ENCODE data around the gene TMEM229B.

Gene TMEM229B

DNA sequence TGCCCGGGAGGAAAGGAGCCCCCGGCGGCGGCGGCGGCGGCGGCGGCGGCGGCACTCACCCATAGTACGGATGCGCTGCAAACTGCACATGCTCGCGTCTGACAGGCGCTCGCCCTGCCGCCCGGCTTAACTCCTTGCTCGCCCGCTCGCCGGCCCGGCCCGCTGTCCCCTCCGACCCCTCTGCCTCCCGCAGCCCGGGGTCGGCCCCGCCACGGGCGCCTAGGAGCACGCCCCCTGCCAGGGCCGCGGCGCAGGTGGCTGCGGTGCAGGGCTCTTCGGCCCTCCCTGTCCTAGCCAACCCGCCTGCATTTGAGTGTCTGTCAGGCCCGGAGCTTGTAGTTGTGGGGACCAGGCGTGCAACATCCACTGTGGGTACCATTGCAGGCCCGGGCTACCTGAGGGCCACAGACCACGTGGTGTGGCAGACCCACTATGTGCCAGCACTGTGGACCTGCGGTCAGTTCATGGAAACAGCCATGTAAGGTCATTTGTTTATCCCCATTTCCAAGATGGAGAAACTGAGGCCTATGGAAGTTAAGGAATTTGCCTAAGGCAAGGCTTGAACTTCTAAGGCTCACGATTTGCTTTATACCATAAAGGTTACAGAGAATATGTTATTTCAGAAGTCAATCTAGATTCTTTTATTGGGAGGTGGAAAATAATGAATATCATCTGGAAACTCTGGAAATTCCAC is 27.0 kb upstream of the TMEM229B start:
- DNase-seq: peak in 24 of 58 donors; percentile 17 to 68 (median 42)

GRCh38 chr14:67514650-67515385 is 26.3 kb upstream of the TMEM229B start:
- peak in 24 of 58 donors; percentile 15 to 68 (median 52) for DNase-seq

- DNase-seq: no peak
These were observed 25.7 kb upstream of the TMEM229B start for GRCh38 chr14:67514203-67514607.

DNA sequence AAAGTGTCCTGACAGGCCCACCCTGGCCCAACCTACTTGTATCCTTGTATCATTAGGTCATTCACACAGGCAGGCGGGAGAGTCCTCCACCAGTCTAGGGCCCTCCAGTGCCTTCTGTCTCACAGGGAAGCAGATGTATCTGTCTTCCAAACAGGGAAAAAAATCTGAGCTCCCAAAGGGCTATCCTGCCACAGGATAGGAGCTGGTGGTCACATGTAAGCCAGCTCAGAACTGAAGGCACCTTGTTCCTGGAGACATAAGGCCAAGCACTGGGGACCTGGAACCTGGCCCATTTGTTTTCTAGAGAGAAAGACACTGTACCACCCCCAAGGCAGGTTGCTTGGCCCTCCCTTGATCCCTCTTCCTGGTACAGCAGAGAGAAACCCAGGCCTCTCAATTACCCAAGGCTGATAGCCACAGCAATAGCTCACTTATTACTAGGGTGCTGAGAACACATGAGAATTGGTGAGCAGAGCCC is 25.1 kb upstream of the TMEM229B start:
- DNase-seq: peak in 2 of 58 donors; percentile 4 to 23

- DNase-seq: no peak
These were observed 24.2 kb upstream of the TMEM229B start for GRCh38 chr14:67512463-67513310.

GRCh38 chr14:67510836-67511235 is 22.3 kb upstream of the TMEM229B start:
- peak in 4 of 58 donors; percentile 6 to 48 (median 26) for DNase-seq

DNA sequence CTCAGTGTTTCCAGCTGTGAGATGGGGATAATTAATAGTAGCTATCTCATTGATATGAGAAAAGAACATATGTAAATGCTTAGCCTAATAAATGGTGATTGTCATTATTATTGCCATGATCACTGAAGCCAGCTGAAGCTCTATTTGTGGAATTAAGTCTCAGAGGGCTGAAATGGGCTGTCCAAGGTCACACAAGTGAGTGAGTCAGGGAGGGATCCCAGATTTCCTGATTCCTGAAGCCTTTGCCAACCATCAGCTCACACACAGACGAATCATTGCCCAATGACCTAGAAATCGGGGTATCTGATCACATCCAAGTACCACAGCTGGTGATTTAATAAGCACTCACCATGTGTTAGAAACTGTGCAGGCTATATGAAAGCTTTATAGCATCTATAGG is 21.6 kb upstream of the TMEM229B start:
- DNase-seq: no peak

GRCh38 chr14:67508956-67509355 is 20.4 kb upstream of the TMEM229B start:
- no peak for DNase-seq

- no peak for DNase-seq
These were observed 16.7 kb upstream of the TMEM229B start for GRCh38 chr14:67505254-67505653.

GRCh38 chr14:67503331-67503730 is 14.8 kb upstream of the TMEM229B start:
- no peak for DNase-seq

DNA sequence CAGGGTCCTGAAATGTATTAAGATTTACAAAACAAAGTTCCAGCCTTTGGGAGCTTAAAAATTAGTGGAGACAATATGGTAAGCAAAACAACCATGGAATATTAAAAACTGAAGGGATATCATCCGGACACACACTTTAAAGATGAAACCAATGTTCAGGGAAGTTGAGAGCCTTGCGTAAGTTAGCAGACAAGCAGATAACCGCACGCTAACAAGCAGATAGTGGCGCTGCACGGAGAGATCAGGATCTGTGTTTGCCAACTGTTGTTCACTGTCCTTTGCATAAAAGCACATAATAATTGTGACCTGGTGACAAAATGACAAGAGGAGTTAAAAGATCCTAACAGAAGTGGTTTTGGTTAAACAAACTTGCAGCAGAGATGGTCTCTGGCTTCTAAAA is 14.3 kb upstream of the TMEM229B start:
- DNase-seq: no peak

DNA sequence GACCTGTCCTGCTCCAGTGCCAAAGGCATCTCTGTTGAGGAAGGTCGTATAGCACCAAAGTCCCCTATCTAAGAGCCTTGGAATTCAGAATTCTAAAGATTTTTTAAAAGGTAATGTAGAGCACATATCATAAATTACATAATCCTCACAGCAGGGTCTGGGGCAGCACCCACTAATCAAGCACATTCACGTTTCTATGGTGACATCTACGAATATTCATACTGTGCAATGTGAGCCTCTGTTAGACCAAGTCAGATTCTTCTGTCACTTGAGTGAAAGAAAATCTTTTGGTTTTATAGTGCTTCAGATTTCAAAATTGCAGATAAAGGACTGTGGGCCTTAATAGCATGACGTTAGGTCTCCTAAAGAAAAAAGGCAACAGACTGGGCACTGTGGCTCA is 13.1 kb upstream of the TMEM229B start:
- DNase-seq: no peak

DNA sequence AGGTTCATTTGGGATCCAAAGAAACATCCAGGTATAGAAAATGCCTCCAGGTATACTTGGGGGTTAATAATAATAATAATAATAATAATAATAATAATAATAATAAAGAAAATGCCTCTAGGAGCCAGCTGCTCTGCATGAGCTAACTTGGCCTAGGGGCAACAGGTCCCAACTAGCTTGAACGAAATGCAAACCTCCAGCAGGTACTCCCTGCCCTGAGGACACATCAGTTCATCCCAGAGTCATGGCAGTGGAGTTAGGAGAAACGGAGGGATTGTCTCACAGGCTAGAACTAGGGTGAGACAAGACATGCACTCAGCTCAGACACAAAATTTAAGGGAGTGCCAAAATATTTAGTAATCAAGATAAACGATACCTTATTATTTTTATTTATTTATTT is 12.5 kb upstream of the TMEM229B start:
- no peak for DNase-seq

DNA sequence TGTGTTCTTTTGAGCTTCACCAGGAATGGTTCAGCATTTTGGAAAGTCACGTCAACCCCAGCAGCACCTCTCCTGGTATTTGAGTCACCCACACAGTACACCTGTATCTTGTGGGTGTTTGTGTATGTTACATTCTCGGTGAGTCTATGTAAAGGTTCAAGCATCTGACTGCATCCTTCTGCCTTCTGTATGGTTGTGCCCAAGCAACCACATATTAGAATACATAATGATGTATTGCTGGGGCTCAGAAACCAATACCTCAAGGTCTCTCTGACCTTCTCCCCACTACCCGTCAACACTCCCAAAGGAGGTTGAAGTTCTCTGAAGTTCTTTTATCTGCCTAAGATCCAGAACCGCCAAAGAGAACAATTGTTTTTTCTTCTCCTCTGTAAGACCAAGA is 9.2 kb upstream of the TMEM229B start:
- DNase-seq: no peak

GRCh38 chr14:67497216-67497615 is 8.7 kb upstream of the TMEM229B start:
- DNase-seq: no peak

DNA sequence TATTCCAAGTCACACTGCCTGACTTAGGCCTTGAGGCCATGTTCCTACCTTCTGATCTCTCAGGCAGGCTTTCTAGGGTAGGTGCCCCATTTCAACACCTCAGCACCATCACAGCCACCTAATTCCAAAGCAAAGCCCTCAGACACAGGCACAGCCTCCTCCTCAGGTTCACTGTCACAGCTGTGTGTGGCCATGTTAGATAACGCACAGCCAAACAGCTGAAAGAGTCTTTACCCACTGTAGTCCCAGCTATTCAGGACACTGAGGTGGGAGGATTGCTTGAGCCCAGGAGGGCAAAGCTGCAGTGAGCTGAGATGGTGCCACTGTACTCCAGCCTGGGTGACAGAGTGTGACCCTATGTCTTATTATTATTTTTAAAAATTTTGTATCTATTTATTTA is 7.3 kb upstream of the TMEM229B start:
- no peak for DNase-seq

- DNase-seq: no peak
These were observed 4.7 kb upstream of the TMEM229B start for GRCh38 chr14:67493092-67493717.

DNA sequence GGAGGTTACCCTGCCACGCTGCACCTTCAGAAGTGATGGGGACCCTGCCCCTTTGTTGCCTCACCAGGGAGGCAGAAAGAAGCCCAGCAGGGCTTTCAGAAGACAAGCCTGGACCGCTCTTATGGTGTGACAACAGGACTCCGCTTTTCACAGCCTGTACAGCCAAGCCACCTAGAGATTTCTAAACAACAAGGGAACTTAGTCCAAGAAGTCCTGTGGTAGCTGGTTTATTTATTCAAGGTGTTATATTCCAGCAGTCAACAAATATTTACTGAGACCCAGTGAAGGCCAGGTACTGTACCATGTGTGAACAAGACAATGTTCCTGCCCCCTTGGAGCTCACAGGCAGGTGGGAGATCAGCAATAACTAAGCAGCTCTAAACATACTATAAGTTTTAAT is 4.0 kb upstream of the TMEM229B start:
- no peak for DNase-seq

GRCh38 chr14:67491741-67492507 is 3.4 kb upstream of the TMEM229B start:
- peak in 12 of 58 donors; percentile 7 to 54 (median 26) for DNase-seq

- no peak for DNase-seq
These were observed 2.8 kb upstream of the TMEM229B start for GRCh38 chr14:67491285-67491684.

DNA sequence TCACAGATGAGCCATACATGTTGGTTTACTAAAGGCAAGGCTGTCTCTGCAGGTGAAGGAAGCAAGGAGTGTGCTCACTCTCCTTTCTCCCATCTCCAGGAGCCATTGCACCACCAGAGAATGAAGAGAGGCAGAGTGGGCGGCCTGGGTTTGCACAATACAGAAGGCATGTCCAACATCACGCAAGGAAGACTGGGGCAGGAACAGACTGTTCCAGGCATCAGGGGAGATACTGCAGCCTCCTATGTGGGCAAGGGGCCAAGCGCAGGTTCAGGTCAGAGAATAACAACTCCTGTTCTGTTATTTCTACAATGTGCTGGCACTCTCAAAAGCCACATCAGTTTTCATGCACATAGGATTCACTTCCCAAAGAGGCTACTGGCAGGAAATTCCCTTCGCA is 1.7 kb upstream of the TMEM229B start:
- peak in 1 of 58 donors; percentile 10 for DNase-seq
